Spleen (tissue), 11 donors: ENCODE results near the gene RPRD2. TPM values are rescaled to one million over a fixed set of nuclear protein-coding genes. Genes with fewer than 3 reads are reported as not detected.

Experiments used
- DNase-seq: peaks from one replicate; pipeline ENCODE4 v3.0.0-alpha.2; 2020
- H3K27ac ChIP-seq, 8 donors: fragments of 200-600 bp; sonication (generic) in 7 of 8; 1 replicate in 4 of 8; 2 replicates in 4 of 8; pipeline versions ENCODE4 v1.5.0 to v1.8.0; 2016 to 2021; ENCODE audit warnings: inconsistent platforms in 4 of 8, mild to moderate bottlenecking in 4 of 8, moderate library complexity in 1 of 8
- H3K27me3 ChIP-seq, 7 donors: fragments of 200-600 bp; sonication (generic) in 6 of 7; replicated peaks in 1 of 7; 1 replicate in 4 of 7; 2 replicates in 3 of 7; pipeline versions ENCODE4 v1.5.0 to v1.8.0; 2016 to 2021; ENCODE audit warnings: inconsistent platforms in 3 of 7, mild to moderate bottlenecking in 1 of 7
- H3K36me3 ChIP-seq, 6 donors: fragments of 200-600 bp; sonication (generic) in 5 of 6; 1 replicate in 4 of 6; 2 replicates in 2 of 6; pipeline versions ENCODE4 v1.5.0 to v1.8.0; 2016 to 2021; ENCODE audit warnings: inconsistent platforms in 2 of 6
- H3K4me1 ChIP-seq, 6 donors: fragments of 200-600 bp; sonication (generic) in 5 of 6; 1 replicate in 3 of 6; 2 replicates in 3 of 6; pipeline versions ENCODE4 v1.5.0 to v1.8.0; 2016 to 2021; ENCODE audit warnings: inconsistent platforms in 3 of 6
- H3K4me3 ChIP-seq, 8 donors: fragments of 200-600 bp; sonication (generic) in 7 of 8; 1 replicate in 4 of 8; 2 replicates in 4 of 8; pipeline versions ENCODE4 v1.5.0 to v1.8.0; 2016 to 2021; ENCODE audit warnings: inconsistent platforms in 4 of 8, mild to moderate bottlenecking in 4 of 8, moderate library complexity in 2 of 8
- H3K9me3 ChIP-seq, 8 donors: fragments of 200-600 bp; sonication (generic) in 7 of 8; 1 replicate in 4 of 8; 2 replicates in 4 of 8; pipeline versions ENCODE4 v1.5.0 to v1.8.0; 2016 to 2021; ENCODE audit warnings: inconsistent platforms in 4 of 8
- POLR2A ChIP-seq, 3 donors: fragments of 450-650 bp; IDR thresholded peaks; one replicate each; pipeline ENCODE4 v1.5.1; 2017; ENCODE audit warnings: antibody characterized with exemption in 3 of 3, mild to moderate bottlenecking in 1 of 3
- POLR2AphosphoS5 ChIP-seq, 3 donors: sonication (generic); formaldehyde crosslinking; IDR thresholded peaks; one replicate each; pipeline ENCODE4 v1.5.1; 2017; ENCODE audit warnings: antibody characterized with exemption in 3 of 3
- WGBS, 5 donors: extraction: QIAGEN DNeasy Blood & Tissue Kit in 3 of 5; methylation state at CpG; one replicate each; pipeline versions ENCODE4 v1.1.5 to v1.1.7; 2013 to 2018; 5-methylcytosine and 5-hydroxymethylcytosine counted together
- intact Hi-C: fragments of 100-400 bp; cut with DNase I; formaldehyde crosslinking; loops from one replicate; pipeline ENCODE4 v1.15.0; 2023; ENCODE audit warnings: low total_unique reads
- polyA plus RNA-seq, 3 donors: library from polyadenylated mRNA; stranded (reverse); fragments of 200-250 nt; gene quantifications; one replicate each; pipeline ENCODE4 v1.2.1, GENCODE V29; 2013
- total RNA-seq, 7 donors: library from RNA; depleted of rRNA in 3 of 7; stranded (reverse); fragments of >200 nt in 3 of 7; fragmentation: NEBNext Ultra II Directional in 4 of 7; extraction: Animal tissue kit (Norgen Biotek cat#: 25700) in 4 of 7; gene quantifications; one replicate each; pipeline versions ENCODE4 v1.1.0 to v1.2.1, GENCODE V29; 2016 to 2021
- TF ChIP-seq, protein P1 (sequence below), 11 experiments: fragments of 200-600 bp in 7 of 11; fragments of 450-650 bp in 4 of 11; sonication (generic) in 4 of 11; IDR thresholded peaks in 8 of 11; conservative IDR thresholded peaks in 3 of 11; 1 replicate in 7 of 11; 2 replicates in 4 of 11; pipeline versions ENCODE4 v1.4.0 to v1.8.0; 2016 to 2021; ENCODE audit warnings: antibody characterized with exemption in 11 of 11, inconsistent platforms in 4 of 11, mild to moderate bottlenecking in 1 of 11
- donor health status: healthy with polysubstance abuse.
- donor health status: DM: no; HTN: no; CAD: no; lungs with moderate emphysema.
- donor health status: DM: no; HTN: no; CAD: no.
- donor health status: Bipolar disorder and iron deficiency.
- donor health status: healthy.
- donor health status: DM: no; HTN: no; CAD: no.
- donor health status: DM: yes; HTN: yes; CAD: no.

Gene RPRD2
- total and polyA plus RNA-seq, 10 donors, result 3.8 to 42.4 (median 29.5) TPM

DNA sequence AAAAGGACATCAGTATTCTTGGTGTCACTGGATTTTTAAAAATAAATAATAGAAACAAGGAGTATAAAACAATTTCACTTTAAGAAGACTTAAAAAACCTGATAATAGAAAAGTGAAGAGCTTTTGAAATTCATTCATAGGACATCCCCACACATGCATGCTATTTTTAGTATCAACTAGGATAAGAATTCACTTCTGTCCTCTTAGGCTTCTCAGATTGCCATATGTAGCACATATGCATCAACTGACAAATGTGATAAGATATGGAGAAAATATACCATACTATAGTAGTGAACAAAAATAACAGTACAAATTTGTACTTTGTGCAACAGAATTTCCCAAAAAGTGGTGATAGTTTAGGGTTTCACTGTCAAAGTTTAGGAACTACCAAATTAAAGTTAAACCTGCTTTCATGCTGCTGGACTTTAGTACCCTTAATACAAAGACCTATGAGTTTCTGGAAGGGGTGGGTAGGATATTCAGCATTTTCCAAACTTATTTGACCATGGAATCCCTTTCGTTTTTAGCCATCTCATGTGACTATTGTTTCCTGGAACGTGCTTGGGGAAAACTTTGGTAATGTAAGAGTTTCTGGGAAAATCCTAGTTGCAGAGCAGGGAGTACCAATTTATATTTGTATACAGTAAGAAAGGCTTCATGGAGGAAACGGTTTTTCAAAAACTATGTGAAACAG, 19.8 kb downstream of the RPRD2 start:
- Histone ChIP-seq H3K4me3 (no peak overlapping the region), H3K36me3 (peaks cover 0 to 11% (median 0%) of the 10 kb centered on the region in 6 donors), H3K27me3 (no peaks in the 10 kb centered on the region), H3K27ac (peak overlapping the region in 1 of 8 donors; percentile 35), H3K9me3 (no peaks in the 10 kb centered on the region), H3K4me1 (peaks cover 0 to 79% (median 42%) of the 10 kb centered on the region in 6 donors)
- 44 to 71% (median 65%) methylated on average over 3 of the region's 3 CpGs for WGBS, 5 donors
- no peak for DNase-seq
- TF ChIP-seq, protein P1, sequence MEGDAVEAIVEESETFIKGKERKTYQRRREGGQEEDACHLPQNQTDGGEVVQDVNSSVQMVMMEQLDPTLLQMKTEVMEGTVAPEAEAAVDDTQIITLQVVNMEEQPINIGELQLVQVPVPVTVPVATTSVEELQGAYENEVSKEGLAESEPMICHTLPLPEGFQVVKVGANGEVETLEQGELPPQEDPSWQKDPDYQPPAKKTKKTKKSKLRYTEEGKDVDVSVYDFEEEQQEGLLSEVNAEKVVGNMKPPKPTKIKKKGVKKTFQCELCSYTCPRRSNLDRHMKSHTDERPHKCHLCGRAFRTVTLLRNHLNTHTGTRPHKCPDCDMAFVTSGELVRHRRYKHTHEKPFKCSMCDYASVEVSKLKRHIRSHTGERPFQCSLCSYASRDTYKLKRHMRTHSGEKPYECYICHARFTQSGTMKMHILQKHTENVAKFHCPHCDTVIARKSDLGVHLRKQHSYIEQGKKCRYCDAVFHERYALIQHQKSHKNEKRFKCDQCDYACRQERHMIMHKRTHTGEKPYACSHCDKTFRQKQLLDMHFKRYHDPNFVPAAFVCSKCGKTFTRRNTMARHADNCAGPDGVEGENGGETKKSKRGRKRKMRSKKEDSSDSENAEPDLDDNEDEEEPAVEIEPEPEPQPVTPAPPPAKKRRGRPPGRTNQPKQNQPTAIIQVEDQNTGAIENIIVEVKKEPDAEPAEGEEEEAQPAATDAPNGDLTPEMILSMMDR (IDR thresholded peaks at IDR 0.05 in 8 of 11, conservative IDR thresholded peaks at IDR 0.05 in 3 of 11), result no peak
- TF ChIP-seq POLR2AphosphoS5 (IDR thresholded peaks at IDR 0.05) (no peak), POLR2A (IDR thresholded peaks at IDR 0.05) (no peak)
- intact Hi-C loops, result no loop called here

DNA sequence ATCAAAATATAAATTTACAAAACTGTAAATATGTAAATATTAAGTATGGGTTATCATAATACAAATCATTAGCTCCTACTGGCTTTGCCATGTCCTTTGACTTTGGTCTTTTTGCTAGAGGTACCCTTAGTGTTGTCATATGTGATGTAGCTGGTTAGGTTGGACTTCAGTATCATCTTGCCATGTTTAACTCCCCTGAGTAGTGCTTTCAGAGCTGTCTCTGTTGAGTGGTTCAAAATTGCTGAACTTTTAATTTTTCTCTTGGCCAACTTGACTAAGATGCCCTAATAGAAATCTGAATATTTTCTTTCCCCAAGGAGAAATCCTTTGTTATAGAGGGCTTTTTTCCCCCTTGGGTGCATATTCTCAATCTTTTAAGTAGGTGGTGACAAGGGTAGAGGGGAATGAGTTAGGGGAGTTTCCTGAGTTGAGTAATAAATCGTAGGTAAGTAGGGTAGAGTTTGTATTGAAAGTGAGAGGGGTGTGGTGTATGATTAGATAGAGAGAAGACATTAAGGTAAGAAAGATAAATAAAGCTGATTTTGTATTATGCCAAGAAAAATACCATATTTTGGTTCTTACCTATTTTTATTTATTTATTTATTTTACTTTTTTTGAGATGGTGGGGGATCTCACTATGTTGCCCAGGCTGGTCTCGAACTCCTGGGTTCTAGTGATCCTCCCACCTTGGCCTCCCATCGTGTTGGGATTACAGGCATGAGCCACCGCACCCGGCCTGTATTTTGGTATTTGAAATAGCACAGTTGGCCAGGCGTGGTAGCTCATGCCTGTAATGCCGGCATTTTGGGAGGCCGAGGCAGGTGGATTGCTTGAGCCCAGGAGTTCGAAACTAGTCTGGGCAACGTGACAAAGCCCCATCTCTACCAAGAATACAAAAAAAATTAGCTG, 21.8 kb downstream of the RPRD2 start:
- WGBS, 5 donors, result 88 to 92% (median 89%) methylated on average over 10 of the region's 10 CpGs
- TF ChIP-seq POLR2A (IDR thresholded peaks at IDR 0.05), result no peak
- TF ChIP-seq, protein P1 (IDR thresholded peaks at IDR 0.05 in 8 of 11, conservative IDR thresholded peaks at IDR 0.05 in 3 of 11), result no peak
- no peak for TF ChIP-seq POLR2AphosphoS5 (IDR thresholded peaks at IDR 0.05)
- H3K36me3 ChIP-seq, result peaks cover 0 to 11% (median 0%) of the 10 kb centered on the region in 6 donors
- intact Hi-C loops, result no loop called here
- H3K27me3 ChIP-seq, result no peaks in the 10 kb centered on the region
- peaks cover 0 to 87% (median 49%) of the 10 kb centered on the region in 6 donors for H3K4me1 ChIP-seq
- no peaks in the 10 kb centered on the region for H3K9me3 ChIP-seq
- DNase-seq, result no peak
- H3K27ac ChIP-seq, result no peak overlapping the region
- no peak overlapping the region for H3K4me3 ChIP-seq

DNA sequence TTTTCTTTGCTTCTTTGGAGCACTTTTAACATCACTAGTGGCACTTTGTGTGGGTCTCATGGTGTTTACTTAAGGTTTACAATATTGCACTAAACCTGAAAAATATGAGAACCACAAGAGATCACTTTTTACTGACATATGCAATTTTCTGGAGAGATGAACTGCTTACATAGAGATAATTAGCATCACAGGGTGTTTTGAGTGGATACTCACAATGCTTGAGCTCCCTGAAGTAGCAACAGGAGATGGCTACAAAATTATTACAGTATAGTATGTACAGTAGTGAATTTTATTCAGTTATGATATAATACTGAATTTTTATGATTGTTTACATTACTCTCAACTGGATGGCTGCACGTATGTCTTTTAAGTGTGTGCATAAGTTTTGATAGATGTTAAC, 22.6 kb downstream of the RPRD2 start:
- 69 to 87% (median 81%) methylated on average over 1 of the region's 1 CpG for WGBS, 5 donors

More for the DNA sequence above, 22.6 kb downstream of the RPRD2 start:
- peaks cover 0 to 85% (median 47%) of the 10 kb centered on the region in 6 donors for H3K4me1 ChIP-seq
- H3K36me3 ChIP-seq, result peaks cover 0 to 11% (median 0%) of the 10 kb centered on the region in 6 donors
- no peak for TF ChIP-seq POLR2AphosphoS5 (IDR thresholded peaks at IDR 0.05)
- TF ChIP-seq, protein P1 (IDR thresholded peaks at IDR 0.05 in 8 of 11, conservative IDR thresholded peaks at IDR 0.05 in 3 of 11), result no peak
- TF ChIP-seq POLR2A (IDR thresholded peaks at IDR 0.05), result no peak
- intact Hi-C loops, result no loop called here
- no peaks in the 10 kb centered on the region for H3K9me3 ChIP-seq
- H3K4me3 ChIP-seq, result no peak overlapping the region
- no peak for DNase-seq
- no peak overlapping the region for H3K27ac ChIP-seq
- no peaks in the 10 kb centered on the region for H3K27me3 ChIP-seq
